Measurements from ENCODE around the gene UBE3B.

UBE3B gene

DNA sequence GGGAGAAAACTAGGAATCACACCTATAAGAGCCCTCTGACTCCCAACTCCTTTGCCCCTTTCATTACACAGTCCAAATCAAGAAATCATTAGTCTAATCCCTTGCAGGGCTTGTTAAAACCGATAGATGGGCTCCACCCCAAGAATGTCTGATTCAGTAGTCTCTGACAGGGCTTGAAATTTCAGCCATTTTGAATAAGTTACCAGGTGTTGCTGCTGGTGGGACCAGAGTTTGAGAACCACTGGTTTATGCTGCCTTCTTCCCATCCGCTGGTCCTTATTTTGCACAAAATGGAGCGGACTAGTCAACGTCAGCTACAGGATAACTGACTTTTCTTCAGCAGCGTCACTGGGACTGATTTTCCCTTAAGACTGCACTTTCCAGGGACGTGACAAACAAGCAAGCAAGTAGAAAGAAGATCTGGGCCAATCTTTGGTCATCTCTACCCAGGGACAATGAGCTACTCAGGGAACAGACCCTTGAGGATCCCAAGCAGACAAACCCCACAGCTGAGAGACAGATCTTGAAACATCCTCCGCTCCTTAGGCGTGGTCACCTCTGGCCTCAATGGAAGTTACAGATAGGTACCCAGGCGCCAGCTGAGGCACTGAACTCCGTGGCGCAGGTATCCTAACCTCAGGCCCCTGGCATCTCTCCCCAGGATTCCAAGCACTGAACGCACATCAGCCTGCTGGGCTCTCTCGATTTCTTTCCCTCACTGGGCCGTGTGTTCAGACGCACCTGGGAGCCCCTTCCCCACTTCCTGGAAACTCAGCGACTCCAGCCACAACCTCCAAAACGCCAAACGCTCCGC is 1.2 kb upstream of the UBE3B start:
- DNase-seq = no peak

DNA sequence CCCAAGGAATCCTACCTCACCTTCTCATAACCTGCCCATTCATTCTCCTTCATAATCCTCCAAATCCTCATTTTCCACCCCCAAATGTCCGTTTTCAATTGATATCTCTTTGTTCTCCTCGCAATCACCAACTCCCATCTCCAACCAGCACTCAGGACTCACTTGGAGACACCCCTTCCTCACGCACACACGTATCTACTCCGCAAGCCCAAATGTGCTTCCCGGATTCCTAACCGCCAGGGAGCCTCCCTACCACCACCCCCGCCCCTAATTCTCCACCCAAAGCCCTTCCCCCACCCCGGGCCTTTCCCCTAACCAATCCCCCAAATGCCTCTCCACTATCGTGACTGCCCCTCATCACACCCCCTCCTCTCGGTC is 638 bp upstream of the UBE3B start:
- no peak for DNase-seq

DNA sequence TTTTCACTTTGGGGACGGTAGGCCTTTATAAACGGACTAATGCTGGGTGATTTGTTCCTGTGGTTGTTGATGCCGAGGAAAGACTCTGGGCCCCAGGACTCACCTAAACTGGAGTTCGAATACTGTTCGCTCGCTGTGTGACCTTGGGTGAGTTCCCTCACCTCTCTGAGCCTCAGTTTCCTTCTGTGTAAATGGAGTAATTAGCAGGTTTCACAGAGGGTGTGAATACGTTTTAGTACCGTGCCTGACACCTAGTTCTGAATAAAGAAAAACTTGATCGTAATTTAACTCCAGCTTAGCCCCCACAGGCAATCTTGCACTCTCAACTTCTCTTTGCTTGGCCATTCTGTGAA is 505 bp downstream of the UBE3B start:
- no peak for DNase-seq

DNA sequence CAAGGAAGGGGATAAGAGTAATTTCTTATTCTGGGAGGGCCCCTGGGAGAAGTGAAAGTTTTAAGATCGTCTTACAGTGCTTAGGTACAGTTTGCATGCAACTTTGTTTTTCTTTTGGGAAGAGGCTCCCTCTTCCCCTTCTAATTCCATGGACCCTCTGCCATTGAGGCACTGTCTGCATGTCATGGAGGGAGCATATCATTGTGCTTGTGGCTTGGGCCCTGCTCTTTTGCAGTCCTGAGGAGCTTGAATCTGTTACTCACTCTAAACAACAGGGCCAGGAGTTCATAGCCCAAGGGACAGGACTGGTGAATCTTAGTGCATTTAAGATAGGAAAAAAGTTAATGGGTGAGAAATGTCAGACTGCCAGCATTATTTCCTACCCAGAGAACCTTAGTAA is 2.3 kb downstream of the UBE3B start:
- no peak for DNase-seq

DNA sequence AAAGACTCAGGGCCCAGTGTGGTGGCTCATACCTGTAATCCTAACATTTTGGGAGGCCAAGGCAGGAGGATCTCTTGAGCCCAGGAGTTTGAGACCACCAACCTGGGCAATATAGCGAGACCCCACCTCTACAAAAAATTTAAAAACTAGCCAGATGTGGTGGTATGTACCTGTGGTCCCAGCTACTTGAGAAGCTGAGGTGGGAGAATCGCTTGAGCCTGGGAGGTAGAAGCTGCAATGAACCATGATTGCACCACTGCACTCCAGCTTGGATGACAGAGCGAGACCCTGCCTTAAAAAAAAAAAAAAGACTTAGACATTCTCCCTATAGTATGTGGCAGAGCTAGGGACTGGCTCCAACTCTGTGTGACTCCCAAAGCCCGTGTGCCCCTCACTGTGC is 2.9 kb downstream of the UBE3B start:
- DNase-seq = no peak

DNA sequence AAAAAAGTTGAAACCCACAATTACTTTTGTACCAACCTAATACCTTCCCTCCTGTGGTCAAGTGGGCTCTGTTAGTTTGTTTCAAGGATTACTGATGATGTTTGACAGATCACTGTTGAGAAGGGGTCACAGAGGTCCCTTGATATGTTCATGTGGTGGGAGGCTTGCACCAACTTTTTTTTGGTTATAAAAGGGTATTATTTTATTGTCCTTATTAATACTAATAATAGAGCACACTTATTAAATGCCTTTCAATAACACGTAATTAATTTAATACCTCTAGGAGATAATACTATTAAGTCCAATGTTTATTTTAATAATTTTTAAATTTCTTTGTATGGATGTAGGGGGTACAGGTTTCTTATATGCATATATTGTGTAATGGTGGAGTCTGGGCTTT is 4.4 kb downstream of the UBE3B start:
- DNase-seq = no peak

DNA sequence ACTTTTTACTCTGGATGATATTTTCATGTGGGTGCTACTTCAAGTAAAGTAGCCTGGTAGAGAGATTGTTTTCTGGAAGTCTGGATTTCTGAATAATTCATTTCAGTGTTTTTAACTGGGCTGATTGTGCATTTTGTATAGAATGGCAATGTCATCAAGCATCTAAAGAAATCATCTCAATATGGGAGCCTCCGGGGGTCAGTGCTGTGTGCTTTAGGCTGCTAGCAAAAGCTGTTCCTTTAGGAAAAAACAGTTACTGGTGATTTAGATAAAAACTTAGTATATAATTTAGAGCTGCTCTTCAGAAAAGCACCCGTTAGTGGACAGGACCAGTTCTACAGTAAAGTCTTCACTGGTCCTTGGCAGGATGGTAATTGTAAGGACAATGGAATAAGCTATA is 5.1 kb downstream of the UBE3B start:
- DNase-seq = no peak

DNA sequence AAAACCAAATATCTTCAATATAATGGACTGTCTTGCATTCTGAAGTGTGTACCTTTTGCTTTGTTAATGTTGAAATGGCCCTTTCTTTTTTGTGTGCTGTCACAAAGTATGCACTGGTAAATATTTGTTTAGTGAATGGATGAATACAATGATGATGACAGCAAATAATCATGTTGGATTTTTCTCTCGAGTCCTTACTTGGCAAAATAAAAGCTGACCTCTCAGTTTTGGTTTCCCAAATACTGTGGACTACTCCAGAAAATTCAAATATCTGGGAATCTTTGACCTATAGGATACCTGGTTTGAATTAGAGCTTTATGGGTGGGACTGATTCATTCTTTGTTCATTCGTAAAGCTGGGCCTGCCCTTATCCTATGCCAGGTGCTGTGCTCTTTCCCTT is 5.5 kb downstream of the UBE3B start:
- no peak for DNase-seq

DNA sequence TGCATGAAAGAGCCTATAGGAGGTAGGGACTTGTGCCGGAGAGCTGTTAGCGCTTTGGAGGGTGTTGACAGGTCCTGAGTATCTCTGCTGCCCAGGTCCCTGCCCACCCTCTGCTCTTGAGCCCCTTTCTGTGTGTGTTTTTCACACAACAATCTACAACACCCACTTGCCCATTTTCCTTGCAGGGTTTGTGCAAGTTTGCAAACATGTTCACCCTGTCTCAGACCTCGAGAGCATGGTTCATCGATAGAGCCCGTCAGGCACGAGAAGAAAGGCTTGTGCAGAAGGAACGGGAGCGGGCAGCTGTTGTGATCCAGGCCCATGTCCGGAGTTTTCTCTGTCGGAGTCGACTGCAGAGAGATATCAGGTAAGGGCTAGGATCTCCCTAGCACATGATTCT is 5.9 kb downstream of the UBE3B start:
- no peak for DNase-seq

DNA sequence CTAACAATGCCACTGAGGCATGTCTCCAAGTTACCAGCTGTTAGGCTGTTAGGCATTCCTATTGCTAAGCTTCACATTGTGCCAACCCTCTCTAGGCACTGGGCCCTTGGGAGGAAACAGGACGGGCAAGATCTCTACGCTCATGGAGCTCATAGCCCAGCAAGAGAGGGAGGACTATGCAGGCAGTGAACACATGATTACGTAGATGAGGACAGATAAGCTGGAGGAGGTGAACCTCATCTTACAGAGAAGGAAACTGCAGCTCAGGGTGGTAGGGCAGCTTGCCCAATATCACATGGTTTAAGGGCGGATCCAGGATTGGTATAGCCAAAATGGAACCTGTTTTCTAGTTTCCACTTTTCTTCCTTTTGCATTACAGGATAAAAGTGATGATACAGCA is 7.8 kb downstream of the UBE3B start:
- DNase-seq = no peak

DNA sequence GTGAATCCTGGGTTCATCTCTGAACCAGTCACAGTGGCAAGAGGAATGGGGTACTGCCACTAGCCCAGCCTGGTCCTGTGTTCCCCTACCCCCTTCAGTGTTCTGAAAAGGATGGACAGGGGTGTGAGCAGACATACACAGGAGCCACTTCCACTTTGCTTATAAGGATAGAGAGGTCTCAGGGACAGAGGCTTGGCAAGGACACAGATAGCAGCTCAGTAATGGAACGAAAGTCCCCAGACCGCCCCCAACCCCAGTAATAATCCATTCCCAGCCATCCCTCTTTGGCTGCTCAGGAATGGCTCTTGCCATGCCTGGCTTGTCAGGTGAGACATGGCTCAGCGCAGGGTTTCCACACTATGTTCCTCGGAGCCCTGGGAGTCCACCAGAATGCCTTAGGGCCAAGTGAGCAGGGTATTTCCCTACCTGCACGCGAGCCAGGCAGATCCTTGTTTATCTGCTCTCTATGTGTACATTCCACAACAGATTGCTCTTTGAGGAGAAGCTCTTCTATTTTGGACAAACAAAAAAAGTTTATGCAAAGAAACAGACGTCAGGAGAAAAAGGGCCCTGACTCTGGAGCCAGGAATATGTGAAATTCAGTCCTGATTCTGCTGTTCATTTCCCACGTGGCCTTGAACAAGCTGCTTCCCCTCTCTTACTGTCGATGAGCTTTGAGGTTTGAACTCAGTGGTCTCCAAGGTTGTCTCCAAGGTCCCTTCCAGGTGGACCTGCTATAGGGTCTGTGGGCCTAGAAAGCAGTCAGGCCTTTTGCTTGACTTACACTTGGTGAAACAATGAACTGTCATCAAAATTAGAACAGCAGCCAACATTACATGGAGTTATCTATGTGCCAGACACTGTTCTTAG is 10.0 kb downstream of the UBE3B start:
- DNase-seq = no peak

DNA sequence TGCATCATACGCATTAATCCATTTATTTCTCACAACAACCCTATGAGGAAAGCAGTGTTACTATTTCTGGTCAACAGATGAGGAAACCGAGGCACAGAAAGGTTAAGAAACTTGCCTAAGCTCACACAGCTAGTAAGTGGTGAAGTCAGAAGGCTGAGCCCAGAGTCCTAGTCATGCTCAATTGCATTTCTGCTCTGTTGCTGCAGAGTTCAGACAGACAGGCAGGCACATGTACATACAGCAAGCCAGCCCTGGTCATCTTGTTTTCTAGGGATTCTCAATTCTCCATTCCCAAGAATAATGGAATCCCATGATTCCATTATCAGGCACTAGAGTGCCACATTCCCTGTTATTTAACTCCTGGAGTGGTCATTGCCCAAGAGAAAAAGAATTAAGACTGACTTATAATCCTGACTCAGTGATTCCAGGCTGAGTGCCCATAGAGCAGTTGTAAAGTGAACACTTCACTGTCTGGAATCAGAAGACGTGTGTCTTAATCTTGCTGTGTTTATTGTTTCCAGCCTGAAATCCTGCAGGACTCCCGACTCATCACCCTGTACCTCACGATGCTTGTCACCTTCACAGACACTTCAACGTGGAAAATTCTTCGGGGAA is 10.7 kb downstream of the UBE3B start:
- DNase-seq = no peak

DNA sequence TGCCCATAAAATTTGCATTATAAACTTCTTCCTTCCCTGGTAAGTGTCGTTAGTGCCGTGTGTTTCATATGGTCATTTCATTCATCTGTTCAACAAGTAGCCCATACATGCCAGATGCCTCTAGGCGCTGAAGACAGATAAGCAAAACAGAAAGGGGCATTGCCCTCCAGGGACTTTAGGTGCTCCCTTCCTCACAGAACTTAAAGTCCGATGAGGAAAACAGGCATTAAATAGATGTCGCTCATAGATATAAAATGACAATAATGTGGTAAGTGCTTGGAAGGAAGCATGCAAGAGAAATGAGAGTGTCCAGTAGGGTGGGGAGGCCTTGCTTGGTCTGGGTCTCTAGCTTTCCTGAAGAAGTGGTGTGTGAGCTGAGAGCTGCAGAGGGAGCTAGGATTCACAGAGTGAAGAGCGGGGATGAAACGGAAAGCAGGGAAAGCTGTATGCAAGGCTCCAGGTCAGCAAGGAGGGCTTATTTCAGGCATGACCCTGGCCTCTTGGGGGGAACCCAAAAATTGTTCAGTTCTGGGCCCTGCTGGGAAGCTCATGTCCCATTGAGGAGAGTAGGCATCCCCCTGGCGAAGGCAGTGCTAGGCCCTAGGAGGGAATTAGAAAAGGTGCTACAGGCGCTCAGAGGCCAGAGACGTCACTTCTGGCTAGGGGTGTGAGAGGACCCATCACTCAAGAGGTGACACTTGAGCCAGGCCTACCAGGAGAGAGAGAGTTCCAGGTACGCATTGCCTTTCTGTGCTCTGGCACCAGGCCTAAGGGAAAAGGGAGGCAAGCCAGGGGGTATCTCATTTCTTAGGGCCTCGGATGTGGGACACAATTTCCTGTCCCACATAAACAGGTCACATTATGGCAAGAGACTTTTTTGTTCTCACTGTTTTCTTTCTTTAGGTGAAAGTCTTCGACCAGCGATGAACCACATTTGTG is 11.9 kb downstream of the UBE3B start:
- no peak for DNase-seq

DNA sequence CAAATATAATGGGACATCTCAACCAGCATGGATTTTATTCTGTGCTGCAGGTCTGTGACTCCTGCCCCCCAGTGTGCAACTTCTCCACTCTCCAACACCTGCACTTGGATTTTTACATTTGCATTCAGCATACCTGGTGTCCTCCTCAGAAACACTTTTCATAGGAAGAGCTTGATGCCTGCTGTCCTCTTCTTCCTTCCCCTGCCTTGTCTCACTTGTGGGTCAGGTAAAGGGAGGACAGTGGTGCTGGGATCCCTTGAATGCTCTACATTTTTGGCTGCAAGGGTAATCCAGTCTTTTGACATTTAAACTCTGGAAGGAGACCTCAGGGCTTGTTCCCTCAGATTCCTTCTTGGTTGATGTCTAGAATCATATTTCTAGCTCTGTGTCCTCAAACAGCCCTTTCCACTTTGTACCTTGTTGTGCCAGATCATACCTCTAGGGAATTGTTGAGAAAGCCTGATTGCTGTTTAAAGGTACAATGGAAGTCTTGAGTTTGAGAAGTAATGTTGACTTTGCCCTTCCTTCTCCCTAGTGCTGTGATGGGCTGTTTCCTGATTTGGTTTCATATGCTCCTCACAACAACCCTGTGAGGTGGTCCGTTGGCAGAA is 12.6 kb downstream of the UBE3B start:
- DNase-seq = no peak

DNA sequence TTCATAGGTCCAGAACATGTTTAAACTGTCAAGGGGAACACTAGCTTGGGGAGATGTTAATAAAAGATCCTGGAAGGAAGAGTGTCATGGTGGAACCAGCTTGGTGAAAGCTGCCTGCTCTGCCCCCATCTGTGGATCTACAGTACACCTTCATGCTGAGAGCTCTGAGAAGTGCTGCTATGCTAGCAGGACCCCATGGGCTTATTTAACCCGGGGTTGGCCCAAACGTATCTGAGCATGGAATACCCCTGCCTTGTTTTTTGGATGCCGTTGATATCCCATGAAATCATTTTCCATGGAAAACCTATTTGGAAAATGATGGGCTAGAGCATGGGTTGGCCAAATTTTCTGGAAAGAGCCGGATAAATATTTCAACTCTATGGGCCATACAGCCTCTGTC is 14.2 kb downstream of the UBE3B start:
- no peak for DNase-seq

DNA sequence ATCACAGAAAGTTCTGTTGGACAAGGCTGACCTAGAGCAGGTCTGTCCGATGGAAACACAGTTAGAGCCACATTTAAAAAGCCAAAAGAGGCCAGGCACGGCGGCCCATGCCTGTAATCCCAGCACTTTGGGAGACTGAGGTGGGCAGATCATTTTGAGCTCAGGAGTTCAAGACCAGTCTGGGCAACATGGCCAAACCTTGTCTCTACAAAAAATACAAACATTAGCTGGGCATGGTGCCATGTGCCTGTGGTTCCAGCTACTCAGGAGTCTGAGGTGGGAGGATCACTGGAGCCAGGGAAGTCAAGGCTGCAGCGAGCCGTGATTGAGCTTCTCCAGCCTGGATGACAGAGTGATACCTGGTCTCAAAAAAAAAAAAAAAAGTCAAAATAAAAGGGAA is 14.9 kb downstream of the UBE3B start:
- DNase-seq = no peak

DNA sequence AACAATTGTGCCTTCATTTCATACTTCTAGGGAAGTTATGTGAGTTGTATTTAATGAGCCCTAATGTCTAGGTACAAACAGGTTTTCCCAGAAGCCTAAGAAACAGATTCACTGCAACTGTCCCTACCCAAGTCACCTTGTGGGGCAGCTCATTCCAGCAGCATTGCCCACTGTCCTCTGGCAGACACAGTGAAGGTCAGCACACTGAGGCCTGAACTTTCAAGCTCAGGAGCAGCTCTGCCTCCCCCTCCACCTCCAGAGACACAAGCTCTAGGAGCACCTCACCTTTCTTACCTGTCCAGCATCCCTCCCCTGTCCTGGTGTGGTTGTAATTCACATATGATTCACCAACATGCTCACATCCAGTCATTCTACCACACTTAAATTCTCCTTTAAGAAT is 15.7 kb downstream of the UBE3B start:
- no peak for DNase-seq

DNA sequence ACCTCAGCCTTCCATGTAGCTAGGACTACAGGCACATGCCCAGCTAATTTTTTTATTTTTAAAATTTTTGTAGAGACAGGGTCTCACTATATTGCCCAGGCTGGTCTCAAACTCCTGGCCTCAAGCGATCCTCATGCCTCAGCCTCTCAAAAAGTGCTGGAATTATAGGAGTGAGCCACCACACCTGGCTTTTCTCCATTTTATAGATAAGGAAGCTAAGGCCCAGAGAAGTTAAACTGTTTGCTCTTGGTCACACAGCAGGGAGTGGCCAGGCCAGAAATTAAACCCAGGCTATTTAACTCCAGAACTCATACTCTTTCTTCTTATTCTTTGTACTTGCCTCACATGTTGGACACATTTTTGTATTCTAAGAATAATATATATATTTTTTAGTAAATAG is 16.5 kb downstream of the UBE3B start:
- no peak for DNase-seq

DNA sequence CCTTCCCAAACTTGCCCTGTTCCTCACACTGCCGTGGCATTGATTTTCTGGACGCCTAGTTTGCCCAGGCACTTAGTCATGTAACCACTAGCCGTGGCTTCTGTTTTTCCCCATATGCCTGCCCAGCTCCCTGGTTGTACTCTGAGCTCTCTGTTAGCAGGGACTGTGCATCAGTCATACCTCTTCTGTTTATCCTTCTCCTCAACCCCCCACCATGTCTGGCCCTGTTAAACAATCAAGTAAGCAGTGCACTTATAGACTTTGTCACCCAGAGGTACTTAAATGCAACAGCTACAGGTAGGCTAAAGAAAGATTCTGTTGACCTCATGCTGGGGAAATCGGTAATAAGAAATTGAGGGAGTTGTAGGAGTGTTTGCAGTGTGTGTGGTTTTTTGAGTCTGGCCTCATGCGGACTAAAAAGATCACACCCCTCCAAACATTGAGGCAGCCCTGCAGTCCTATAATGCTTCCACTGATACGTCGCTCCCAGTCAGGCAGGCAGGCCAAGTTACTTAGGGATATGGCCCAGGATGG is 17.0 kb downstream of the UBE3B start:
- DNase-seq = no peak

DNA sequence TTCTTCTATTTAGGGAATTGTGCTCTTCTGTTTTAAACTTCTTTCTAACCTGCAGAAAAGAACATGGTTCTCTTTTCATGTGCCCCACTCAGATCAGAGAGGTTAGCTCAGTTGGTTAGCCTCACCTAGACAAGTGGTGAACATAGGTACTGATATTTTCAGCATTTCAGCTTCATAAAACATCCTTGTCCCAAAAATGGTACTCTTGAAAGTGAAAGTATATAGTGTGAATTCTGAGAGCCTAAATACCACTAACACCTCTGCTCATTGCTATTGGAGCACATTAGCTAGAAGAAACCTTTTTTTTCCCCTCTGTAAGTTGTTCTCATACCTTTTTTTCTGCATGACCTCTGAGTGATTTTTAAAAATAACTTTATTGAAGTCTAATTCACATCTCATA is 17.6 kb downstream of the UBE3B start:
- DNase-seq = no peak

DNA sequence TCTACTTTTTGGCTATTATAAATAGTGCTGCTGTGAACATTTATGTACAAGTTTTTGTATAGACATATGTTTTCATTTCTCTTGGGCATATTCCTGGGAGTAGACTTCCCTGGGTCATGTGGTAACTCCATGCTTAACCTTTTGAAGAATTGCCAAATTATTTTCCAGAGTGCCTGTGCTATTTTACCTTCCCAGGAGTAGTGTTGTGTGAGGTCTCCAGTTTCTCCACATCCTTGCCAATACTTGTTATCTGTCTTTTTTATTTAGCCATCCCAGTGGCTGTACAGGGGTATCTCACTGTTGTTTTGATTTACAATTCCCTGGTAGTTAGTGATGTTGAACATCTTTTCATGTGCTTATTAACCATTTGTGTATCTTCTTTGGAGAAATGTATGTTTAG is 18.9 kb downstream of the UBE3B start:
- DNase-seq = no peak

DNA sequence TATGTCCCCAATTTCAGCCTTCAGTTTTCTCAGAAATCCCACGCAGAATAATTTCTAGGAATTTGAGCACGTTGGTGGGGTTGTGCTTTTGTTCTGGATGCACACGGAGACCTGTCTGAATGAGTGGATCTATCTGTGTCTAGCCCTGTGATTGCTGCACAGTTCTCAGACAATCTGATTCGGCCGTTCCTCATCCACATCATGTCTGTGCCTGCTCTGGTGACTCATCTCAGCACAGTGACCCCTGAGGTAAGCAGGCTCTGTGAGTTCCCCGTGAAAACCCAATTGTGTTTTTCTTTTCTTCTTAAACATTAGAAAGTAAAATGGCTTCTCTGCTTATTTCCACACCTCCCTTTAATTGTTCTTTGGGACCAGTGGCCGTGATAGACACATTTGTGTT is 20.2 kb downstream of the UBE3B start:
- DNase-seq = no peak

Measured in NCI-H446 treated with DMSO at 0.1 percent for 48 hours (cell line).